HCT116 (cell line): ENCODE results near the gene SKP2. TPM values are rescaled to one million over a fixed set of nuclear protein-coding genes. Genes with fewer than 3 reads are reported as not detected.
A peak's percentile ranks its signal among the peaks of the same experiment; 100 is the strongest.

ENCODE experiments used
- ATAC-seq: fragments of 200-7000 bp; cut with Tn5 transposase; 2 replicates; pipeline ENCODE4 v1.9.1; 2020; ENCODE audit warnings: mild to moderate bottlenecking, moderate library complexity
- BruUV-seq: library from RNA; stranded (reverse); fragments of 400-500 nt; replicated peaks from 2 replicates; lab custom pipeline; 2021; lab: Mats Ljungman, UMichigan
- CTCF ChIA-PET: fragments of 300-600 bp; sonication (Branson Sonifier 250); formaldehyde crosslinking; loops from one replicate; lab custom pipeline; 2021; ENCODE audit warnings: antibody characterized with exemption; lab: Charles Lee
- POLR2A ChIA-PET: fragments of 300-600, 350-600 bp; sonication (Branson Sonifier 250); formaldehyde crosslinking; loops from one replicate; lab custom pipeline; 2021; ENCODE audit warnings: antibody characterized with exemption; lab: Charles Lee
- RAD21 ChIA-PET, 2 experiments: fragments of 300-600 bp; sonication (Branson Sonifier 250); formaldehyde crosslinking; loops; one replicate each; lab custom pipeline; 2023; ENCODE audit warnings: low total read pairs in 2 of 2; ENCODE audit not compliant: uncharacterized antibody in 2 of 2, unreplicated experiment in 2 of 2, low non-redundant PET in 1 of 2; lab: Charles Lee
- DNase-seq: peaks from one replicate; pipeline ENCODE4 v3.0.0-alpha.2; 2010; ENCODE audit warnings: low read depth, low spot score
- H2AFZ ChIP-seq: fragments of 200-600 bp; shearing (Covaris generic), sonication (generic); 2 replicates; pipeline ENCODE4 v1.6.1; 2017; ENCODE audit warnings: low read depth, mixed run types, mixed read lengths, antibody characterized with exemption, low read length; ENCODE audit not compliant: poor library complexity, severe bottlenecking
- H3K27ac ChIP-seq: 2 replicates; pipeline ENCODE4 v1.5.1; 2012; ENCODE audit warnings: low read depth, low read length
- H3K27me3 ChIP-seq: fragments of 200-600 bp; sonication (generic); 2 replicates; pipeline ENCODE4 v1.6.1; 2016; ENCODE audit warnings: mixed run types, low read length, mixed read lengths; ENCODE audit not compliant: insufficient read depth
- H3K36me3 ChIP-seq, 2 experiments: fragments of 200-500 bp in 1 of 2; fragments of 200-600 bp in 1 of 2; sonication (Bioruptor generic) in 1 of 2; sonication (generic) in 1 of 2; 2 replicates each; pipeline versions ENCODE4 v1.5.1 to v1.6.1; 2014 to 2016; ENCODE audit warnings: low read length in 2 of 2, inconsistent platforms in 1 of 2, mixed read lengths in 1 of 2, mixed run types in 1 of 2; ENCODE audit not compliant: insufficient read depth in 2 of 2, control insufficient read depth in 1 of 2
- H3K4me1 ChIP-seq, 2 experiments: fragments of 200-600 bp in 1 of 2; sonication (generic) in 1 of 2; 2 replicates each; pipeline versions ENCODE4 v1.5.1 to v1.6.1; 2012 to 2017; ENCODE audit warnings: low read length in 2 of 2, inconsistent platforms in 1 of 2, mild to moderate bottlenecking in 1 of 2, mixed read lengths in 1 of 2, mixed run types in 1 of 2, moderate library complexity in 1 of 2; ENCODE audit not compliant: insufficient read depth in 2 of 2, control insufficient read depth in 1 of 2
- H3K4me2 ChIP-seq: fragments of 200-600 bp; sonication (generic); 2 replicates; pipeline ENCODE4 v1.6.1; 2017; ENCODE audit warnings: mixed run types, low read length, mixed read lengths
- H3K4me3 ChIP-seq, 2 experiments: fragments of 200-600 bp in 1 of 2; sonication (generic) in 1 of 2; replicated peaks in 1 of 2; 2 replicates each; pipeline ENCODE4 v1.5.1; 2011 to 2016; ENCODE audit warnings: low read length in 2 of 2, control low read depth in 1 of 2, low read depth in 1 of 2, mild to moderate bottlenecking in 1 of 2, mixed read lengths in 1 of 2, mixed run types in 1 of 2
- H3K79me2 ChIP-seq: fragments of 200-600 bp; sonication (generic); 2 replicates; pipeline ENCODE4 v1.6.1; 2017; ENCODE audit warnings: mild to moderate bottlenecking, mixed run types, low read length, moderate library complexity, mixed read lengths; ENCODE audit not compliant: insufficient read depth
- H3K9ac ChIP-seq: fragments of 200-600 bp; sonication (generic); 2 replicates; pipeline ENCODE4 v1.6.1; 2016; ENCODE audit warnings: low read length, mixed read lengths
- H3K9me2 ChIP-seq: fragments of 200-600 bp; sonication (generic), shearing (Covaris generic); 2 replicates; pipeline ENCODE4 v1.6.1; 2017; ENCODE audit warnings: mixed run types, mild to moderate bottlenecking, moderate library complexity; ENCODE audit not compliant: insufficient read depth
- H3K9me3 ChIP-seq, 2 experiments: fragments of 200-500 bp in 1 of 2; fragments of 200-600 bp in 1 of 2; sonication (Bioruptor generic) in 1 of 2; sonication (generic) in 1 of 2; 2 replicates each; pipeline ENCODE4 v1.6.1; 2014 to 2017; ENCODE audit warnings: low read length in 2 of 2, mixed read lengths in 2 of 2, inconsistent platforms in 1 of 2, low read depth in 1 of 2, mild to moderate bottlenecking in 1 of 2, mixed run types in 1 of 2, moderate library complexity in 1 of 2; ENCODE audit not compliant: control insufficient read depth in 1 of 2, insufficient read depth in 1 of 2
- H4K20me1 ChIP-seq: fragments of 200-600 bp; sonication (generic), shearing (Covaris generic); 2 replicates; pipeline ENCODE4 v1.6.1; 2017; ENCODE audit warnings: mixed run types, mild to moderate bottlenecking, moderate library complexity; ENCODE audit not compliant: insufficient read depth
- CEBPB ChIP-seq: IDR thresholded peaks from 2 replicates; pipeline ENCODE4 v1.6.1; 2012; ENCODE audit warnings: low read depth
- EZH2 ChIP-seq: fragments of 200-600 bp; sonication (generic); IDR thresholded peaks from 2 replicates; pipeline ENCODE4 v1.6.1; 2017; ENCODE audit warnings: antibody characterized with exemption, mixed run types
- FOSL1 ChIP-seq: IDR thresholded peaks from 2 replicates; pipeline ENCODE4 v1.6.1; 2012; ENCODE audit warnings: low read depth
- MAX ChIP-seq: IDR thresholded peaks from 2 replicates; pipeline ENCODE4 v1.6.1; 2012
- RAD21 ChIP-seq: IDR thresholded peaks from 2 replicates; pipeline ENCODE4 v1.6.1; 2012; ENCODE audit warnings: low read depth, mild to moderate bottlenecking
- REST ChIP-seq: IDR thresholded peaks from 2 replicates; pipeline ENCODE4 v1.6.1; 2012; ENCODE audit warnings: low read depth
- ZFX ChIP-seq: fragments of 450-650 bp; IDR thresholded peaks from 2 replicates; pipeline ENCODE4 v1.6.1; 2017
- intact Hi-C: fragments of 100-400 bp; cut with micrococcal nuclease; formaldehyde crosslinking; loops from 2 replicates; pipeline ENCODE4 v1.10.0; 2022
- total RNA-seq: library from RNA; stranded (reverse); gene quantifications from one replicate; pipeline ENCODE4 v1.2.1, GENCODE V29; 2021; ENCODE audit not compliant: unreplicated experiment
- TF ChIP-seq, protein P1 (sequence below): IDR thresholded peaks from 2 replicates; pipeline ENCODE4 v1.6.1; 2011; ENCODE audit warnings: mild to moderate bottlenecking, low read length, moderate library complexity; ENCODE audit not compliant: insufficient replicate concordance; ENCODE audit errors: extremely low read depth

The SKP2 gene
- total RNA-seq, 1 experiment from 2014 or later: 44.3 TPM

DNA sequence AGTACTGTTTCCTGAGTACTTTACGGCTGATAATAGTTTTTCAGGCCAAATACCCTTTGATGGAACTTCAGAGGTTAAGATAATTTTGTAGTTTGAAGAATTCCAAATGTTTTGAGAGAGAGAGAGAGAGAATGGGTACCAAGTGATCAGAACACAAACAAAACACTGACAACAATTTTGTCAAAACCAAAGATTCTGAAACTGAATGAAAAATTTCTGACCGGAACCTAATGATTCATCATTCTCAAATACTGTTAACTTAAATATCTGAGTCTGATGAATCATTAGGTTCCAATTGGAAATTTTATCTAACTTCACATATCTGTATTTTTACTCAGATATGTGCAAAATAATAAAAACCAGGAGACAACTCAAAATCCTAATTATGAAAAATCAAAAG lies 4.2 kb upstream of the SKP2 start:
- H3K36me3 ChIP-seq: no peaks in the 10 kb centered on the region
- intact Hi-C loops: no loop called here
- H3K9me3 ChIP-seq: no peaks in the 10 kb centered on the region
- H3K27ac ChIP-seq: no peak overlapping the region
- no peak for ATAC-seq
- no peaks in the 10 kb centered on the region for H3K9me2 ChIP-seq
- H2AFZ ChIP-seq: no peak overlapping the region
- no peak overlapping the region for H3K4me2 ChIP-seq
- H3K79me2 ChIP-seq: peaks cover 8% of the 10 kb centered on the region
- no peak for DNase-seq
- no peaks in the 10 kb centered on the region for H3K27me3 ChIP-seq
- no peak overlapping the region for H3K9ac ChIP-seq
- H3K4me1 ChIP-seq: peaks cover 4 to 8% of the 10 kb centered on the region in 2 experiments; a peak in 3 of 4 replicates
- no peak overlapping the region for H3K4me3 ChIP-seq
- ChIA-PET CTCF (no interaction called here), RAD21 (no interaction called here), POLR2A (no interaction called here)
- TF ChIP-seq, protein P1, sequence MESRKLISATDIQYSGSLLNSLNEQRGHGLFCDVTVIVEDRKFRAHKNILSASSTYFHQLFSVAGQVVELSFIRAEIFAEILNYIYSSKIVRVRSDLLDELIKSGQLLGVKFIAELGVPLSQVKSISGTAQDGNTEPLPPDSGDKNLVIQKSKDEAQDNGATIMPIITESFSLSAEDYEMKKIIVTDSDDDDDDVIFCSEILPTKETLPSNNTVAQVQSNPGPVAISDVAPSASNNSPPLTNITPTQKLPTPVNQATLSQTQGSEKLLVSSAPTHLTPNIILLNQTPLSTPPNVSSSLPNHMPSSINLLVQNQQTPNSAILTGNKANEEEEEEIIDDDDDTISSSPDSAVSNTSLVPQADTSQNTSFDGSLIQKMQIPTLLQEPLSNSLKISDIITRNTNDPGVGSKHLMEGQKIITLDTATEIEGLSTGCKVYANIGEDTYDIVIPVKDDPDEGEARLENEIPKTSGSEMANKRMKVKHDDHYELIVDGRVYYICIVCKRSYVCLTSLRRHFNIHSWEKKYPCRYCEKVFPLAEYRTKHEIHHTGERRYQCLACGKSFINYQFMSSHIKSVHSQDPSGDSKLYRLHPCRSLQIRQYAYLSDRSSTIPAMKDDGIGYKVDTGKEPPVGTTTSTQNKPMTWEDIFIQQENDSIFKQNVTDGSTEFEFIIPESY: no peak
- TF ChIP-seq EZH2 (no peak), ZFX (no peak)
- no peaks in the 10 kb centered on the region for H4K20me1 ChIP-seq
- BruUV-seq: no TSS peak

- Histone ChIP-seq H3K4me2 (peak overlapping the region; percentile 79), H3K27me3 (no peaks in the 10 kb centered on the region), H2AFZ (no peak overlapping the region), H3K79me2 (peaks cover 39% of the 10 kb centered on the region), H3K4me3 (peak overlapping the region; percentile 73 to 81), H4K20me1 (no peaks in the 10 kb centered on the region), H3K9me3 (no peaks in the 10 kb centered on the region), H3K9ac (peak overlapping the region; percentile 83), H3K27ac (peak overlapping the region; percentile 27), H3K36me3 (peaks cover 12 to 15% of the 10 kb centered on the region in 2 experiments; a peak in 2 of 4 replicates), H3K4me1 (peaks cover 6 to 12% of the 10 kb centered on the region in 2 experiments; a peak in 3 of 4 replicates), H3K9me2 (no peaks in the 10 kb centered on the region)
- intact Hi-C loops: loop anchor here (5.0 kb wide), 1 partner anchor 91 kb away; the partner anchor contains the start of gene NADK2
- BruUV-seq: no TSS peak
- ATAC-seq (peak; percentile 43), DNase-seq (peak; percentile 19)
- ChIA-PET CTCF (interaction anchor here (0.9 to 2.5 kb wide), 4 partner anchors 27 to 545 kb away, joined by 3 to 13 read pairs (median 7); partner anchors contain the start of gene NADK2), RAD21 (no interaction called here), POLR2A (interaction anchor here (1.0 kb wide), 1 partner anchor 72 kb away, joined by 4 read pairs; no protein-coding TSS in a partner anchor)
- TF ChIP-seq MAX (0 out of 2 replicates have a peak, but pooled peaks have one; percentile 28), RAD21 (no peak), CEBPB (no peak), REST (no peak), FOSL1 (no peak)
Observed at GRCh38 chr5:36150676-36151433, 1.1 kb upstream of the SKP2 start.
